ENCODE data around the gene CEBPG.

GRCh38 chr19:33370783-33371182, 2.7 kb upstream of the CEBPG start:
- TF ChIP-seq CTCF (IDR thresholded peaks at IDR 0.05) (no peak), POLR2A (IDR thresholded peaks at IDR 0.05) (no peak)
